Erythroblast (primary cell): ENCODE measurements around the gene LEFTY1.

Experiments
- GATA1 ChIP-seq: IDR thresholded peaks from 2 replicates; pipeline ENCODE4 v1.6.1; 2011; ENCODE audit warnings: low read depth, mild to moderate bottlenecking, control low read depth, low read length, moderate library complexity
- POLR2A ChIP-seq: IDR thresholded peaks from 2 replicates; pipeline ENCODE4 v1.6.1; 2011; ENCODE audit warnings: mild to moderate bottlenecking, low read length

- TF ChIP-seq POLR2A (no peak), GATA1 (no peak)
Measured at GRCh38 chr1:225886159-225887029, 2.6 kb downstream of the LEFTY1 start.
